Lung (tissue), 12 donors: Measurements from ENCODE around the gene SLC49A3. TPM values are rescaled to one million over a fixed set of nuclear protein-coding genes. Genes with fewer than 3 reads are reported as not detected.
A peak's percentile ranks its signal among the peaks of the same experiment; 100 is the strongest.
"Not testable (repeated sequence)": the region's sequence is repeated elsewhere in the genome, so short reads cannot be mapped to it uniquely, and the experiment has no call there.

Experiments used
- ATAC-seq: fragments of 200-7000 bp; cut with Tn5 transposase; one replicate; pipeline ENCODE4 v1.9.1; 2020; ENCODE audit warnings: moderate number of reproducible peaks; ENCODE audit not compliant: insufficient read depth, low FRiP score
- DNase-seq, 3 donors: peaks; one replicate each; pipeline ENCODE4 v3.0.0-alpha.2; 2013 to 2017
- H3K27ac ChIP-seq, 2 donors: one replicate each; pipeline ENCODE4 v1.5.1; 2013; ENCODE audit warnings: mild to moderate bottlenecking in 2 of 2, moderate library complexity in 2 of 2, control low read depth in 1 of 2, inconsistent platforms in 1 of 2, low read depth in 1 of 2, low read length in 1 of 2
- H3K27me3 ChIP-seq, 3 donors: one replicate each; pipeline ENCODE4 v1.5.1; 2013; ENCODE audit warnings: low read length in 2 of 3; ENCODE audit not compliant: control insufficient read depth in 3 of 3, insufficient read depth in 3 of 3
- H3K36me3 ChIP-seq, 4 donors: one replicate each; pipeline ENCODE4 v1.5.1; 2013; ENCODE audit warnings: low read length in 4 of 4, mild to moderate bottlenecking in 1 of 4, moderate library complexity in 1 of 4; ENCODE audit not compliant: control insufficient read depth in 4 of 4, insufficient read depth in 4 of 4
- H3K4me1 ChIP-seq, 5 donors: one replicate each; pipeline ENCODE4 v1.5.1; 2013; ENCODE audit warnings: low read length in 5 of 5, mild to moderate bottlenecking in 2 of 5, moderate library complexity in 1 of 5; ENCODE audit not compliant: control insufficient read depth in 5 of 5, insufficient read depth in 5 of 5
- H3K4me3 ChIP-seq: one replicate; pipeline ENCODE4 v1.5.1; 2013; ENCODE audit warnings: mild to moderate bottlenecking, control low read depth, moderate library complexity
- H3K9ac ChIP-seq, 2 donors: one replicate each; pipeline ENCODE4 v1.5.1; 2013; ENCODE audit warnings: low read length in 2 of 2, control low read depth in 1 of 2; ENCODE audit not compliant: insufficient read depth in 1 of 2
- H3K9me3 ChIP-seq, 4 donors: one replicate each; pipeline ENCODE4 v1.5.1; 2013; ENCODE audit warnings: low read length in 3 of 4, mild to moderate bottlenecking in 1 of 4, moderate library complexity in 1 of 4; ENCODE audit not compliant: control insufficient read depth in 4 of 4, insufficient read depth in 3 of 4
- WGBS, 2 donors: extraction: QIAGEN DNeasy Blood & Tissue Kit; methylation state at CpG; one replicate each; pipeline ENCODE4 v1.1.7; 2013; 5-methylcytosine and 5-hydroxymethylcytosine counted together
- polyA plus RNA-seq, 2 donors: library from polyadenylated mRNA; stranded (reverse); fragments of 200-250 nt; gene quantifications; one replicate each; pipeline ENCODE4 v1.2.1, GENCODE V29; 2013
- total RNA-seq, 2 donors: library from RNA; depleted of rRNA in 1 of 2; stranded (reverse); fragments of >200 nt in 1 of 2; gene quantifications; one replicate each; pipeline ENCODE4 v1.2.1, GENCODE V29; 2014 to 2021
- TF ChIP-seq, protein P1 (sequence below): IDR thresholded peaks from 2 replicates; pipeline ENCODE4 v1.5.1; 2012; ENCODE audit warnings: mild to moderate bottlenecking; ENCODE audit errors: control extremely low read depth, extremely low read depth
- donor health status: control.
- donor health status: control.
- donor health status: Bipolar disorder and iron deficiency.
- donor health status: healthy.
- donor health status: DM: yes; HTN: yes; CAD: no.

The SLC49A3 gene
- total and polyA plus RNA-seq, 4 donors: 8.2 to 35.1 (median 17.7) TPM

DNA sequence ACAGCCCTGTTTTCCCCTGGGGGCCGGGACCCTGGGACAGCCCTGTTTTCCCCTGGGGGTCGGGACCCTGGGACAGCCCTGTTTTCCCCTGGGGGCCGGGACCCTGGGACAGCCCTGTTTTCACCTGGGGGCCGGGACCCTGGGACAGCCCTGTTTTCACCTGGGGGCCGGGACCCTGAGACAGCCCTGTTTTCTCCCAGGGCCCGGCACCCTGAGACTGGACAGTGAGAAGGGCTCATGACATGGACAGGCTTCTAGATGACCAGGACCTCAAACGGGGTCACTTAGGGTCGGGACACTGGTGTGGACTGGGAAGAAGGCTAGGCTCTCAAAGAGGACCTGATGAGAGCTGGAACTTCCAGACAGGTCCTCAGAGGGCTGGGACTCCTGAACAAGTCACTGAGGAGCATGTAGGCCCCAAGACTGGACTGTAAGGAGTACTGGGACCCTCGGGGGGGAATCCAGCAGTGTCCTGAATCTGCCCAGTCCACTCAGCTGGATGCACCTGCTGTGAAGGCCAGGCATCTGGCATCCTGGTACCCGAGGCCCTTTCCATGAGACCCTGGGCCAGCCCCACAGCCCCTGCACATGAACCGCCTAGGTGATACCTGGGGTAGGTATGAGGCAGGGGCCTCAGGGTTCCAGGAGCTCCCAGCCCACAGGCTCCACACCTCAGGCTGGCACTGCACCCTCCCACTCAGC lies 19.1 kb upstream of the SLC49A3 start:
- DNase-seq: no peak
- Histone ChIP-seq H3K4me3 (no peak overlapping the region), H3K36me3 (peaks cover 0 to 5% (median 0%) of the 10 kb centered on the region in 4 donors), H3K27ac (no peak overlapping the region), H3K27me3 (no peaks in the 10 kb centered on the region), H3K9ac (no peak overlapping the region), H3K9me3 (no peaks in the 10 kb centered on the region), H3K4me1 (peaks cover 6 to 23% (median 11%) of the 10 kb centered on the region in 5 donors)
- WGBS, 2 donors: 80 to 84% methylated on average over 8 to 11 of the region's 11 CpGs
- ATAC-seq: no peak
- TF ChIP-seq, protein P1, sequence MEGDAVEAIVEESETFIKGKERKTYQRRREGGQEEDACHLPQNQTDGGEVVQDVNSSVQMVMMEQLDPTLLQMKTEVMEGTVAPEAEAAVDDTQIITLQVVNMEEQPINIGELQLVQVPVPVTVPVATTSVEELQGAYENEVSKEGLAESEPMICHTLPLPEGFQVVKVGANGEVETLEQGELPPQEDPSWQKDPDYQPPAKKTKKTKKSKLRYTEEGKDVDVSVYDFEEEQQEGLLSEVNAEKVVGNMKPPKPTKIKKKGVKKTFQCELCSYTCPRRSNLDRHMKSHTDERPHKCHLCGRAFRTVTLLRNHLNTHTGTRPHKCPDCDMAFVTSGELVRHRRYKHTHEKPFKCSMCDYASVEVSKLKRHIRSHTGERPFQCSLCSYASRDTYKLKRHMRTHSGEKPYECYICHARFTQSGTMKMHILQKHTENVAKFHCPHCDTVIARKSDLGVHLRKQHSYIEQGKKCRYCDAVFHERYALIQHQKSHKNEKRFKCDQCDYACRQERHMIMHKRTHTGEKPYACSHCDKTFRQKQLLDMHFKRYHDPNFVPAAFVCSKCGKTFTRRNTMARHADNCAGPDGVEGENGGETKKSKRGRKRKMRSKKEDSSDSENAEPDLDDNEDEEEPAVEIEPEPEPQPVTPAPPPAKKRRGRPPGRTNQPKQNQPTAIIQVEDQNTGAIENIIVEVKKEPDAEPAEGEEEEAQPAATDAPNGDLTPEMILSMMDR: no peak

DNA sequence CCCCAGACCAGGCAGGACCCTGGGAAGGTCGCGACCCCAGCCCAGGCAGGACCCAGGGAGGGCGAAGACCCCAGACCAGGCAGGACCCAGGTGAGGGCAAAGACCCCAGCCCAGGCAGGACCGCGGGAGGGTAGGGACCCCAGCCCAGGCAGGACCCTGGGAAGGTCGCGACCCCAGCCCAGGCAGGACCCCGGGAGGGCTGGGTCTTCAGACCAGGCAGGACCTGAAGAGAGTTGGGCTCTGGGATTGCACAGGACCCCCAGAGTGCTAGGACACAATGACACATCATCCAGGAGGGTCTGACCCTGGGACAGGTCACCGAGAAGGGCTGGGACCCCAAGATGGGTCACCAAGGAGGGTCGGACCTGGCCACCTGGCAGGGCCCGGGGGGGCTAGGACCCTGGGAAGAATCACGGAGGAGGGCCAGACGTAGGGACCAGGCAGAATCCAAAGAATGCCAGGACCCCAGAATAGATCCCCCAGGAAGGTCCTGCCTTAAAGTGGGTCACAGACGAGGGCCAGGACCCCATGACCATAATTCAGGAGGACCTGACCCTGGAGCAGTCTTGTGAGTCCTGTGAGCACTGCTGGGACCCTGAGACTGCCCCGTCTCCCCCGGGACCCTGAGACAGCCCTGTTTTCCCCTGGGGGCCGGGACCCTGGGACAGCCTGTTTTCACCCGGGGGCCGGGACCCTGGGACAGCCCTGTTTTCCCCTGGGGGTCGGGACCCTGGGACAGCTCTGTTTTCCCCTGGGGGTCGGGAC lies 18.1 kb upstream of the SLC49A3 start:
- DNase-seq (no peak), ATAC-seq (no peak)
- TF ChIP-seq, protein P1: no peak

DNA sequence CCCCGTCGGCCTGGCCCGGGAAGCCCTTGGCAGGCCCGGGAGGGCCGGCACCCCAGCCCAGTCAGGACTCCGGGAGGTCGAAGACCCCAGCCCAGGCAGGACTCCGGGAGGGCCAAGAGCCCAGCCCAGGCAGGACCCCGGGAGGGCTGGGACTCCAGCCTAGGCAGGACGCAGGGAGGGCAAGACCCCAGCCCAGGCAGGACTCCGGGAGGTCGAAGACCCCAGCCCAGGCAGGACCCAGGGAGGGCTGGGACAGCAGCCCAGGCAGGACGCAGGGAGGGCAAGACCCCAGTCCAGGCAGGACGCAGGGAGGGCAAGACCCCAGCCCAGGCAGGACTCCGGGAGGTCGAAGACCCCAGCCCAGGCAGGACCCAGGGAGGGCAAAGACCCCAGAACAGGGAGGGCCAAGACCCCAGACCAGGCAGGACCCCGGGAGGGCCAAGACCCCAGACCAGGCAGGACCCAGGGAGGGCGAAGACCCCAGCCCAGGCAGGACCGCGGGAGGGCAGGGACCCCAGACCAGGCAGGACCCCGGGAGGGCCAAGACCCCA lies 17.2 kb upstream of the SLC49A3 start:
- ATAC-seq, DNase-seq, H3K36me3 ChIP-seq, H3K27me3 ChIP-seq, H3K9me3 ChIP-seq: not testable (repeated sequence)
- H3K4me3 ChIP-seq: peak overlapping the region; percentile 70
- peaks cover 6 to 23% (median 11%) of the 10 kb centered on the region in 5 donors for H3K4me1 ChIP-seq
- peak overlapping the region; percentile 76 to 99 for H3K9ac ChIP-seq
- WGBS, 2 donors: 2% methylated on average over 21 of the region's 21 CpGs
- H3K27ac ChIP-seq: peak overlapping the region; percentile 83 to 90

More for the DNA sequence above, 18.1 kb upstream of the SLC49A3 start:
- WGBS, 2 donors: 47 to 68% methylated on average over 16 to 21 of the region's 21 CpGs
- Histone ChIP-seq H3K4me1 (peaks cover 6 to 23% (median 11%) of the 10 kb centered on the region in 5 donors), H3K27me3 (no peaks in the 10 kb centered on the region), H3K9ac (peak overlapping the region; percentile 58 to 84), H3K9me3 (no peaks in the 10 kb centered on the region), H3K36me3 (peaks cover 0 to 5% (median 0%) of the 10 kb centered on the region in 4 donors), H3K4me3 (peak overlapping the region; percentile 29), H3K27ac (peak overlapping the region in 1 of 2 donors; percentile 32)
